GM12891 (cell line): Measurements from ENCODE around the gene CASTOR1.

ENCODE experiments used
- POLR2A ChIP-seq: IDR thresholded peaks from 2 replicates; pipeline ENCODE4 v1.6.1; 2011; ENCODE audit warnings: low read depth, low read length, control low read depth
- POLR2AphosphoS5 ChIP-seq: IDR thresholded peaks from 2 replicates; pipeline ENCODE4 v1.6.1; 2011; ENCODE audit warnings: low read depth, low read length, control low read depth

GRCh38 chr22:30313527-30314363 lies 24.4 kb upstream of the CASTOR1 start:
- TF ChIP-seq POLR2A (no peak), POLR2AphosphoS5 (no peak)
